CD14-positive monocyte (primary cell): Measurements from ENCODE around the gene SNX8. TPM values are rescaled to one million over a fixed set of nuclear protein-coding genes. Genes with fewer than 3 reads are reported as not detected.

Experiments
- DNase-seq, 3 donors: peaks; one replicate each; pipeline ENCODE4 v3.0.0-alpha.2; 2011 to 2022
- H2AFZ ChIP-seq: 2 replicates; pipeline ENCODE4 v1.6.0; 2012; ENCODE audit warnings: mild to moderate bottlenecking, low read depth, low read length, inconsistent platforms; ENCODE audit not compliant: insufficient read depth, poor library complexity, severe bottlenecking
- H3K27ac ChIP-seq, 2 donors: 1 replicate in 1 of 2; 2 replicates in 1 of 2; pipeline ENCODE4 v1.5.1; 2012 to 2013; ENCODE audit warnings: low read length in 2 of 2, control low read depth in 1 of 2, inconsistent platforms in 1 of 2, low read depth in 1 of 2, mild to moderate bottlenecking in 1 of 2
- H3K27me3 ChIP-seq, 2 donors: one replicate each; pipeline versions ENCODE4 v1.6.0 to v1.6.1; 2011 to 2013; ENCODE audit warnings: low read length in 2 of 2; ENCODE audit not compliant: control insufficient read depth in 2 of 2, insufficient read depth in 2 of 2
- H3K36me3 ChIP-seq, 2 donors: replicated peaks in 1 of 2; 1 replicate in 1 of 2; 2 replicates in 1 of 2; pipeline versions ENCODE4 v1.5.1 to v1.6.1; 2012 to 2013; ENCODE audit warnings: low read length in 2 of 2, control low read depth in 1 of 2, inconsistent platforms in 1 of 2, mild to moderate bottlenecking in 1 of 2; ENCODE audit not compliant: insufficient read depth in 2 of 2, control insufficient read depth in 1 of 2
- H3K4me1 ChIP-seq, 2 donors: 1 replicate in 1 of 2; 2 replicates in 1 of 2; pipeline versions ENCODE4 v1.5.1 to v1.6.1; 2012 to 2013; ENCODE audit warnings: low read length in 2 of 2, control low read depth in 1 of 2, inconsistent platforms in 1 of 2, mild to moderate bottlenecking in 1 of 2, moderate library complexity in 1 of 2; ENCODE audit not compliant: insufficient read depth in 2 of 2, control insufficient read depth in 1 of 2
- H3K4me2 ChIP-seq: replicated peaks from 2 replicates; pipeline ENCODE3; 2012; ENCODE audit warnings: low read length, moderate library complexity, mild to moderate bottlenecking; ENCODE audit not compliant: poor library complexity, severe bottlenecking; ENCODE audit errors: extremely low read depth
- H3K4me3 ChIP-seq, 3 experiments: fragments of 200-600 bp in 1 of 3; sonication (generic) in 1 of 3; replicated peaks in 1 of 3; 1 replicate in 2 of 3; 2 replicates in 1 of 3; pipeline ENCODE4 v1.5.1; 2011 to 2013; ENCODE audit warnings: low read length in 3 of 3, mild to moderate bottlenecking in 3 of 3, control low read depth in 2 of 3, low read depth in 2 of 3, inconsistent platforms in 1 of 3, moderate library complexity in 1 of 3
- H3K79me2 ChIP-seq: 2 replicates; pipeline ENCODE4 v1.6.0; 2012; ENCODE audit warnings: mild to moderate bottlenecking, control low read depth, inconsistent platforms, low read length, moderate library complexity; ENCODE audit not compliant: insufficient read depth
- H3K9ac ChIP-seq: 2 replicates; pipeline ENCODE4 v1.6.0; 2017; ENCODE audit warnings: low read length, mild to moderate bottlenecking; ENCODE audit not compliant: insufficient read depth, poor library complexity, severe bottlenecking
- H3K9me3 ChIP-seq, 2 donors: replicated peaks in 1 of 2; 1 replicate in 1 of 2; 2 replicates in 1 of 2; pipeline versions ENCODE4 v1.5.1 to v1.6.1; 2012 to 2013; ENCODE audit warnings: low read length in 2 of 2, control low read depth in 1 of 2; ENCODE audit not compliant: control insufficient read depth in 1 of 2, insufficient read depth in 1 of 2
- H4K20me1 ChIP-seq: 2 replicates; pipeline ENCODE4 v1.6.0; 2012; ENCODE audit warnings: mild to moderate bottlenecking, low read length, control low read depth, moderate library complexity; ENCODE audit not compliant: insufficient read depth
- H3K27ac Mint-ChIP-seq, 7 donors: one replicate each; pipeline ENCODE4 v1.8.0; 2020; ENCODE audit warnings: mild to moderate bottlenecking in 7 of 7, mixed read lengths in 7 of 7, moderate library complexity in 6 of 7, inconsistent platforms in 2 of 7
- H3K27me3 Mint-ChIP-seq, 3 donors: one replicate each; pipeline ENCODE4 v1.8.0; 2021 to 2022; ENCODE audit warnings: low read depth in 3 of 3, mild to moderate bottlenecking in 3 of 3, mixed read lengths in 3 of 3, moderate library complexity in 3 of 3, inconsistent platforms in 1 of 3
- H3K36me3 Mint-ChIP-seq, 2 donors: one replicate each; pipeline ENCODE4 v1.8.0; 2020; ENCODE audit warnings: mixed read lengths in 2 of 2, inconsistent platforms in 1 of 2, mild to moderate bottlenecking in 1 of 2
- H3K4me1 Mint-ChIP-seq: one replicate; pipeline ENCODE4 v1.8.0; 2020; ENCODE audit warnings: mild to moderate bottlenecking, mixed read lengths
- H3K4me3 Mint-ChIP-seq, 2 donors: one replicate each; pipeline ENCODE4 v1.8.0; 2020; ENCODE audit warnings: mild to moderate bottlenecking in 2 of 2, mixed read lengths in 2 of 2, moderate library complexity in 1 of 2
- H3K9me3 Mint-ChIP-seq, 7 donors: one replicate each; pipeline ENCODE4 v1.8.0; 2020 to 2022; ENCODE audit warnings: mixed read lengths in 7 of 7, mild to moderate bottlenecking in 6 of 7, moderate library complexity in 6 of 7, inconsistent platforms in 2 of 7
- WGBS: methylation state at CpG from one replicate; pipeline ENCODE4 v1.1.5; 2013; ENCODE audit warnings: missing lambda C conversion rate; ENCODE audit not compliant: insufficient coverage; 5-methylcytosine and 5-hydroxymethylcytosine counted together
- intact Hi-C, 2 donors: fragments of 100-400 bp; cut with micrococcal nuclease; formaldehyde crosslinking; loops; one replicate each; pipeline versions ENCODE4 v1.15.0 to v1.15.1; 2023
- polyA plus RNA-seq, 3 donors: library from polyadenylated mRNA; depleted of rRNA in 1 of 3; unstranded in 2 of 3; stranded (reverse) in 1 of 3; fragments of 300-500 nt in 2 of 3; fragments of >200 nt in 1 of 3; fragmentation: Illumina TruSeq in 2 of 3; gene quantifications; 1 replicate in 2 of 3; 2 replicates in 1 of 3; pipeline ENCODE4 v1.2.3, GENCODE V29; 2012 to 2021
- TF ChIP-seq, protein P1 (sequence below): fragments of 200-600 bp; IDR thresholded peaks from one replicate; pipeline ENCODE4 v1.8.0; 2022; ENCODE audit warnings: antibody characterized with exemption, mild to moderate bottlenecking

SNX8 gene
- polyA plus RNA-seq, 3 donors = 15.4 to 43.7 (median 41.9) TPM

DNA sequence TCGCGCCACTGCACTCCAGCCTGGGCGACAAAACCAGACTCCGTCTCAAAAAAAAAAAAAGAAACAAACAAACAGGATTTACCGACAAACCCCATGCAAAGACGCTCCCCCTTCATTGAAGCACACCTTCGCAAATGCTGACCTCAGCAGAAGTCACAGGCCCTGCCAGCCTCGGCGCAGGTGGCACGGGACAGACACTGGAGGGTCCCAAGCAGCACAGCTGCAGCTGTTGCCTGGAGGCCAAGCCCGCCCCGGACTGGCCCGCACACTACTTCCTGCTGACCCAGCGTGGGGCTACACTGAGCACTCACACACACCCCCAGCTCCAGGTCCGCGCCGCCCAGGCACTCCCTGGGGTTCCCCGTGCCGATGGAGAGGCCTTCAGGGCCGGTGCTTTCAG, 31.2 kb downstream of the SNX8 start:
- 97% methylated on average over 16 of the region's 20 CpGs for WGBS
- intact Hi-C loops = no loop called here
- no peak overlapping the region for H3K9ac ChIP-seq
- H2AFZ ChIP-seq = no peak overlapping the region
- H3K4me3 ChIP-seq = no peak overlapping the region
- no peaks in the 10 kb centered on the region for H3K9me3 ChIP-seq
- Mint-ChIP-seq H3K36me3 (peaks cover 5 to 7% of the 10 kb centered on the region in 2 donors), H3K27me3 (peaks cover 0 to 1% (median 0%) of the 10 kb centered on the region in 3 donors), H3K4me1 (no peaks in the 10 kb centered on the region), H3K27ac (no peak overlapping the region), H3K9me3 (no peaks in the 10 kb centered on the region), H3K4me3 (no peak overlapping the region)
- peaks cover 10% of the 10 kb centered on the region for H4K20me1 ChIP-seq
- TF ChIP-seq, protein P1, sequence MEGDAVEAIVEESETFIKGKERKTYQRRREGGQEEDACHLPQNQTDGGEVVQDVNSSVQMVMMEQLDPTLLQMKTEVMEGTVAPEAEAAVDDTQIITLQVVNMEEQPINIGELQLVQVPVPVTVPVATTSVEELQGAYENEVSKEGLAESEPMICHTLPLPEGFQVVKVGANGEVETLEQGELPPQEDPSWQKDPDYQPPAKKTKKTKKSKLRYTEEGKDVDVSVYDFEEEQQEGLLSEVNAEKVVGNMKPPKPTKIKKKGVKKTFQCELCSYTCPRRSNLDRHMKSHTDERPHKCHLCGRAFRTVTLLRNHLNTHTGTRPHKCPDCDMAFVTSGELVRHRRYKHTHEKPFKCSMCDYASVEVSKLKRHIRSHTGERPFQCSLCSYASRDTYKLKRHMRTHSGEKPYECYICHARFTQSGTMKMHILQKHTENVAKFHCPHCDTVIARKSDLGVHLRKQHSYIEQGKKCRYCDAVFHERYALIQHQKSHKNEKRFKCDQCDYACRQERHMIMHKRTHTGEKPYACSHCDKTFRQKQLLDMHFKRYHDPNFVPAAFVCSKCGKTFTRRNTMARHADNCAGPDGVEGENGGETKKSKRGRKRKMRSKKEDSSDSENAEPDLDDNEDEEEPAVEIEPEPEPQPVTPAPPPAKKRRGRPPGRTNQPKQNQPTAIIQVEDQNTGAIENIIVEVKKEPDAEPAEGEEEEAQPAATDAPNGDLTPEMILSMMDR = no peak
- H3K27ac ChIP-seq = no peak overlapping the region
- no peaks in the 10 kb centered on the region for H3K27me3 ChIP-seq
- no peak for DNase-seq
- peaks cover 3% of the 10 kb centered on the region for H3K79me2 ChIP-seq
- H3K36me3 ChIP-seq = peaks cover under 1% of the 10 kb centered on the region in 2 donors
- no peaks in the 10 kb centered on the region for H3K4me1 ChIP-seq
- H3K4me2 ChIP-seq = no peak overlapping the region

DNA sequence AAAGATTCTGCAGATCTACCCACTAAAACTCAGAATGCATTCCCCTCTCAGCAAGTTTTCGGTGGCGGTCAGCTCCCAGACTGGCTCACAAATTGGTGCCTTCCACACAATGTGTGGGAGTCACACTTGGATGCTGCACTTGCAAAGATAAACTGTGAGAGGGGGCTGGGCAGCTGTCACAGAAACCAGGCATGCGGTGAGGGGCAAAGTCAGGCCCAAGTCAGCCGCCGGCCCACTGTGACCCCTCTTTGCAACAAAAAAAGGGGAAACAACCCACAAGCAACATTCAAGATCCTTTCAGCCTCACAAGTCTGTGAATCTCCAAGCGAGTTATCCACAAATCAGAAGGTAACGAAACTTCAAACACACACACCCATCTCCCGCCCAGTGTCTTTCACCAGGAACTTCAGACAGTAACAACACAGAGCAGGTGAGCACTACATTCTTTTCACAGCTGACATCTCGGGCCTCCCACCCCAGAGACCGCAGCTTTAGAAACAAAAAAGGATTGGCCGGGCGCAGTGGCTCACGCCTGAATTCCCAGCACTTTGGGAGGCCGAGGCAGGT, 32.0 kb downstream of the SNX8 start:
- H3K27me3 Mint-ChIP-seq = peaks cover 1% of the 10 kb centered on the region in 3 donors
- Histone ChIP-seq H3K27me3 (no peaks in the 10 kb centered on the region), H3K9me3 (no peaks in the 10 kb centered on the region), H2AFZ (no peak overlapping the region), H3K27ac (no peak overlapping the region), H3K4me3 (no peak overlapping the region), H3K36me3 (peaks cover 3 to 9% of the 10 kb centered on the region in 2 donors), H4K20me1 (peaks cover 10% of the 10 kb centered on the region), H3K79me2 (peaks cover 3% of the 10 kb centered on the region), H3K4me1 (no peaks in the 10 kb centered on the region), H3K9ac (no peak overlapping the region), H3K4me2 (no peak overlapping the region)
- peaks cover 7 to 14% of the 10 kb centered on the region in 2 donors for H3K36me3 Mint-ChIP-seq
- intact Hi-C loops = no loop called here
- no peak for DNase-seq
- H3K27ac Mint-ChIP-seq = no peak overlapping the region
- TF ChIP-seq, protein P1 = no peak
- 92% methylated on average over 9 of the region's 14 CpGs for WGBS
- no peaks in the 10 kb centered on the region for H3K4me1 Mint-ChIP-seq
- no peak overlapping the region for H3K4me3 Mint-ChIP-seq
- no peaks in the 10 kb centered on the region for H3K9me3 Mint-ChIP-seq
